DMS 273 (cell line): Measurements from ENCODE around the gene BPIFB2.
"Not testable (repeated sequence)": the region's sequence is repeated elsewhere in the genome, so short reads cannot be mapped to it uniquely, and the experiment has no call there.

Source experiments
- DNase-seq: peaks from one replicate; lab custom pipeline; 2025; ENCODE audit not compliant: unreplicated experiment; lab: John Stamatoyannopoulos, UW

BPIFB2 gene

GRCh38 chr20:32970115-32970972 is 37.2 kb upstream of the BPIFB2 start:
- DNase-seq: no peak

GRCh38 chr20:32970973-32971300 is 36.6 kb upstream of the BPIFB2 start:
- DNase-seq: no peak

GRCh38 chr20:32971703-32972161 is 35.8 kb upstream of the BPIFB2 start:
- DNase-seq: no peak

- no peak for DNase-seq
These were observed 35.1 kb upstream of the BPIFB2 start for GRCh38 chr20:32972181-32973076.

- DNase-seq: no peak
These were observed 34.3 kb upstream of the BPIFB2 start for GRCh38 chr20:32973077-32973717.

- not testable (repeated sequence) for DNase-seq
These were observed 33.1 kb upstream of the BPIFB2 start for GRCh38 chr20:32974204-32975064.

GRCh38 chr20:32975121-32975520 is 32.4 kb upstream of the BPIFB2 start:
- DNase-seq: not testable (repeated sequence)

GRCh38 chr20:32975698-32976674 is 31.5 kb upstream of the BPIFB2 start:
- DNase-seq: no peak

- no peak for DNase-seq
These were observed 30.8 kb upstream of the BPIFB2 start for GRCh38 chr20:32976746-32977145.

- no peak for DNase-seq
These were observed 30.1 kb upstream of the BPIFB2 start for GRCh38 chr20:32977281-32978008.

GRCh38 chr20:32978009-32978335 is 29.5 kb upstream of the BPIFB2 start:
- DNase-seq: no peak

- no peak for DNase-seq
These were observed 28.1 kb upstream of the BPIFB2 start for GRCh38 chr20:32979201-32979998.

GRCh38 chr20:32980131-32980941 is 27.2 kb upstream of the BPIFB2 start:
- DNase-seq: peak; percentile 57

- no peak for DNase-seq
These were observed 26.5 kb upstream of the BPIFB2 start for GRCh38 chr20:32980990-32981389.

- DNase-seq: peak; percentile 70
These were observed 24.7 kb upstream of the BPIFB2 start for GRCh38 chr20:32982617-32983458.

GRCh38 chr20:32983459-32984112 is 23.9 kb upstream of the BPIFB2 start:
- no peak for DNase-seq
